Thoracic aorta (tissue), 2 donors: ENCODE measurements around the gene WNT3. TPM values are rescaled to one million over a fixed set of nuclear protein-coding genes. Genes with fewer than 3 reads are reported as not detected.

ENCODE experiments used
- ATAC-seq: fragments of 150-250 bp; one replicate; pipeline ENCODE4 v1.8.0; 2017; ENCODE audit warnings: low read depth; ENCODE audit not compliant: insufficient number of reproducible peaks, low FRiP score
- DNase-seq: peaks from one replicate; pipeline ENCODE4 v3.0.0-alpha.2; 2020; ENCODE audit warnings: low spot score
- H3K27ac ChIP-seq, 2 donors: fragments of 200-600 bp; sonication (generic); 1 replicate in 1 of 2; 2 replicates in 1 of 2; pipeline ENCODE4 v1.5.1; 2016; ENCODE audit warnings: mild to moderate bottlenecking in 2 of 2, moderate library complexity in 2 of 2
- H3K27me3 ChIP-seq: fragments of 200-600 bp; sonication (generic); replicated peaks from 2 replicates; pipeline ENCODE4 v1.6.0; 2016; ENCODE audit warnings: mild to moderate bottlenecking; ENCODE audit not compliant: insufficient read depth
- H3K36me3 ChIP-seq: fragments of 200-600 bp; sonication (generic); one replicate; pipeline ENCODE4 v1.5.1; 2016
- H3K4me1 ChIP-seq, 2 donors: fragments of 200-600 bp; sonication (generic); 1 replicate in 1 of 2; 2 replicates in 1 of 2; pipeline versions ENCODE4 v1.5.1 to v1.6.0; 2016; ENCODE audit warnings: low read depth in 2 of 2, mild to moderate bottlenecking in 1 of 2; ENCODE audit not compliant: control insufficient read depth in 1 of 2
- H3K4me3 ChIP-seq: fragments of 200-600 bp; sonication (generic); 2 replicates; pipeline ENCODE4 v1.5.1; 2016; ENCODE audit warnings: mild to moderate bottlenecking
- H3K9me3 ChIP-seq: fragments of 200-600 bp; sonication (generic); 2 replicates; pipeline ENCODE4 v1.5.1; 2016
- CTCF ChIP-seq: fragments of 200-600 bp; sonication (generic); IDR thresholded peaks from one replicate; pipeline ENCODE4 v1.5.1; 2019; ENCODE audit warnings: antibody characterized with exemption
- total RNA-seq, 2 donors: library from RNA; depleted of rRNA; stranded (reverse); fragments of >200 nt; gene quantifications; one replicate each; pipeline versions ENCODE4 v1.1.0 to v1.2.3, GENCODE V29; 2016

WNT3 gene
- total RNA-seq, 2 donors from 2014 or later = 0.27 to 0.35 TPM

- no peak for TF ChIP-seq CTCF
- DNase-seq (no peak), ATAC-seq (no peak)
- Histone ChIP-seq H3K27ac (no peak overlapping the region), H3K9me3 (no peaks in the 10 kb centered on the region), H3K4me1 (no peaks in the 10 kb centered on the region), H3K4me3 (no peak overlapping the region), H3K36me3 (no peaks in the 10 kb centered on the region), H3K27me3 (no peaks in the 10 kb centered on the region)
Observed at GRCh38 chr17:46785696-46786095, 32.8 kb downstream of the WNT3 start.

- DNase-seq = no peak
- H3K27ac ChIP-seq = no peak overlapping the region
- TF ChIP-seq CTCF = no peak
- H3K4me3 ChIP-seq = no peak overlapping the region
- H3K36me3 ChIP-seq = no peaks in the 10 kb centered on the region
- no peaks in the 10 kb centered on the region for H3K9me3 ChIP-seq
- no peak for ATAC-seq
- no peaks in the 10 kb centered on the region for H3K4me1 ChIP-seq
- no peaks in the 10 kb centered on the region for H3K27me3 ChIP-seq
Observed at GRCh38 chr17:46783031-46783593, 35.4 kb downstream of the WNT3 start.

DNA sequence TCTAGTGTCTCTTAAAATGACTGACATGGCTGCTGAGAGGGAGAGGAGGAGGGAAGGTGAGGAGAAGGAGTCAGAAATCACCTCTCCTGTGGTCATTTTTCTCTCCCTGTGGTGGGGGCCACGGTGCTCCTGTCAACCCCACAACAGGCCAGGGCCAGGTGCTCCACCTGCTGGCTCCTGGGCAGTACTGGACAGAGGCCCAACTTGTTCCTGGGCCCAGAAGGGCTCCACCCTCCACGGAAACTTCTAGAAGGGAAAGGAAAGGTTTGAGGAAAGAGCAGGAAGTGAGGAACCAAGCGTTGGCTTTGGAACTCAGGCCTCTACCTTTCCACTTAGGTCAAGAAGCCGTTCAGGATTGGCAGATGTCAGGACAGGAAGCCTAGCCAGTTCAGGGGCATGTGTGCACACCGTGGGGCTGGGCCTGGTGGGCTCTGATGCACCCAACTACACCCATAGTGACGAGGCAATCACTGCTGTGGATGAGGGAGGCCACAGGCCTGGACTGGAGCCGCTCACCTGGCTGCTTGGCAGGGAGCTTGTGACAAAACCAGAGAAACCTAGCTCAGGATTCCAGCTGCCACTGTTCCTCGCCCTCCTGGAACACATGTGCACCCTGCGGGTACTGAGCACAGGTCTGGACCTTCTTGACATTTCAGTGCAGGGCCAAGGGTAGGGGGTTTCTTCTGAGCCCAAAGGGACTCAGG, 36.1 kb downstream of the WNT3 start:
- H3K27ac ChIP-seq = no peak overlapping the region
- ATAC-seq (no peak), DNase-seq (no peak)
- no peaks in the 10 kb centered on the region for H3K4me1 ChIP-seq
- H3K36me3 ChIP-seq = no peaks in the 10 kb centered on the region
- no peak for TF ChIP-seq CTCF
- no peak overlapping the region for H3K4me3 ChIP-seq
- no peaks in the 10 kb centered on the region for H3K27me3 ChIP-seq
- no peaks in the 10 kb centered on the region for H3K9me3 ChIP-seq

GRCh38 chr17:46780003-46780373, 38.5 kb downstream of the WNT3 start:
- Histone ChIP-seq H3K27me3 (no peaks in the 10 kb centered on the region), H3K27ac (no peak overlapping the region), H3K9me3 (no peaks in the 10 kb centered on the region), H3K4me3 (no peak overlapping the region), H3K4me1 (no peaks in the 10 kb centered on the region), H3K36me3 (no peaks in the 10 kb centered on the region)
- DNase-seq (no peak), ATAC-seq (no peak)
- no peak for TF ChIP-seq CTCF

DNA sequence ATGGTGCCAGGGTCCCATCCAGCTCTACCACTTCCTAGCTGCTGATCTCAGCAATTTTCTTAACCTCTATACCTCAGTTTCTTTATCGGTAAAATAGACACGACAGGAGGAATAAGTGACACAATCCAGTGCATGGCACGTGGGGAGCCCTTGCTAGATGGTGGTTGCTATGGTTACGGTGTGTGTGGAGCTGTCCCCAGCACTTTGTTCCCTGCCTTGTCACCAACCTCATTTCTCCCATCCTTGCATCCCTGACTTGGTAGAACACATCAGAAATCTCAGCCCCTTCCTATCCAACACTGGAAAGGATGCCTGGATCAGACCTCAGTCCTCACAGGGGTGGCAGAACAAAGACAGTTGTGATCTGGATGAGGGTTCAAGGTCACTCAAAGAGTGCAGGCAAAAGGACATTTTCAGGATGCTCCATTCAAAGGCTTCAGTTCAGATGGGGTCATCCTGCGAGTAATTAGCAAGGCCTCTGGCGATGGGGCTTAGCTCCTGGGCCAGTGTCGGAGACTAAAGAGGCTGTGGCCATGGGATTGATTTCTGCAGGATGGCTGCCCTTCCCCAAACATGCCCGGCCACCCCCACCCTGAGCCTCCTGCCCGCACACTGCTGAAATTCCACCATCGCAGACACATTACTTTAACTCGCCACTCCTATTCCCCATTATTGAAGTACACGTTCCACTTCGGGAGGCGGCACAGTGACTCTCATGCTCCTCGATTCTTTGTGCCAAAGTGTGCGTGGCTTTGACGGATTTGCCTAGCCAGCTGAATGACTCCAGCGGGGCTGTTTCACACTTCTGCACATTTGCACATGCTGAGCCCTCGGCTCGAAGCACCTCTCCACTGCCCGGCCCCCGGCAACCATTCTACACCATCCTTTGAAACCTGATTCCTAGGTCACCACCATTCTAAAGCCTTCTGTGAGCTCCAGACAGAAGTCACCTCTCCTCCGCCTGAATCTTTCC, 40.3 kb downstream of the WNT3 start:
- no peak for ATAC-seq
- H3K36me3 ChIP-seq = no peaks in the 10 kb centered on the region
- no peak for DNase-seq

More for the DNA sequence above, 40.3 kb downstream of the WNT3 start:
- no peak for TF ChIP-seq CTCF
- Histone ChIP-seq H3K27me3 (no peaks in the 10 kb centered on the region), H3K27ac (no peak overlapping the region), H3K4me3 (no peak overlapping the region), H3K9me3 (no peaks in the 10 kb centered on the region), H3K4me1 (no peaks in the 10 kb centered on the region)
